ENCODE data around the gene TBX4. TPM values are rescaled to one million over a fixed set of nuclear protein-coding genes. Genes with fewer than 3 reads are reported as not detected.

Gene TBX4
- total RNA-seq, 2 donors from 2014 or later: not detected

DNA sequence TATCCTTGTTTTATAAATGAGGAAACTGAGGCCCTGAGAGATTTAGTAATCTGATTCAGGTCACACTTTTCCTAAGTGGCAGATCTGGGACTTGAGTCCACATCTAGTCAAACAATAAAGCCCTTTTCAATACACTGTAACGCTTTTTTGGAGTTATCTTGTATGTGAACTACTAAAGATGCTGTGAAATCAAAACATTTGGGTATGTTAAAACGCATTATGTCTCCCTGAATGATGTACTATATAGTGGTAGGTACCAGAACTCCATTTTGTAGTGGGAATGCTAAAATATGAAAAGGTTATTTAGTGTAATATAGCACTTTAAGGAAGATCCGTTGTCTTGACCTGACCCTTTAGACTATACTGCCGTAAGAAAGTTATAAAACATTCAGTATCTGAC, 81.6 kb downstream of the TBX4 start:
- ATAC-seq (no peak), DNase-seq (ENCODE audit: low spot score in 2 of 2) (no peak)
- Mint-ChIP-seq H3K27ac (no peak overlapping the region), H3K36me3 (no peaks in the 10 kb centered on the region), H3K9me3 (no peaks in the 10 kb centered on the region)

DNA sequence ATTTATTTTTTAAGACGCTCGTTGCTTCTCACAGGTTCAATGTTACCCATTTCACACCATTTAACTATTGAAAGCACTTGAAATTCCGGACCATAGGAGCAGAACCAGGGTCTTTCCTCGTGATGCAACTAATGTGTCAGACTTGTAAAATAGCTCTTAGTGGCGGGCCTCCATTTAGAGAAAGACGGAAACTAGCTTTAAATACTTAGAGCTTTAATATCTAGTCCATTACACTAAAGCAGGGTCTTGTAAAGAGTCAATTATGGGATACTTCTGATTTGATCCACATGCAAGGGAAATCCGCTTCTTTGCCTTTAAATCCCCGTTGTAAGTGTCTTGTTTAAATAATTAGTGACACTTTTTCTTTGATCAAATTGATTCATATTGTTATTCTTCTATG, 82.2 kb downstream of the TBX4 start:
- ATAC-seq (no peak), DNase-seq (ENCODE audit: low spot score in 2 of 2) (no peak)
- H3K9me3 Mint-ChIP-seq: no peaks in the 10 kb centered on the region

More for the DNA sequence above, 82.2 kb downstream of the TBX4 start:
- H3K36me3 Mint-ChIP-seq: no peaks in the 10 kb centered on the region
- H3K27ac Mint-ChIP-seq: no peak overlapping the region

Other genes starting within 250 kb of the TBX4 start
- gene TBX2, start 52.6 kb upstream of the TBX4 start, total RNA-seq: not detected
- not detected for gene NACA2, start 138.8 kb downstream of the TBX4 start, total RNA-seq